HG03196 (cell line): ENCODE data around the gene SPDEF.

Experiments
- ATAC-seq: cut with Tn5 transposase; IDR thresholded peaks from one replicate; pipeline ENCODE4 v1.9.1; 2021; ENCODE audit not compliant: unreplicated experiment

Gene SPDEF

GRCh38 chr6:34546551-34547321 lies 9.4 kb downstream of the SPDEF start:
- ATAC-seq = no peak

GRCh38 chr6:34544776-34545471 lies 11.2 kb downstream of the SPDEF start:
- no peak for ATAC-seq

- no peak for ATAC-seq
Observed at GRCh38 chr6:34544052-34544604, 12.0 kb downstream of the SPDEF start.

DNA sequence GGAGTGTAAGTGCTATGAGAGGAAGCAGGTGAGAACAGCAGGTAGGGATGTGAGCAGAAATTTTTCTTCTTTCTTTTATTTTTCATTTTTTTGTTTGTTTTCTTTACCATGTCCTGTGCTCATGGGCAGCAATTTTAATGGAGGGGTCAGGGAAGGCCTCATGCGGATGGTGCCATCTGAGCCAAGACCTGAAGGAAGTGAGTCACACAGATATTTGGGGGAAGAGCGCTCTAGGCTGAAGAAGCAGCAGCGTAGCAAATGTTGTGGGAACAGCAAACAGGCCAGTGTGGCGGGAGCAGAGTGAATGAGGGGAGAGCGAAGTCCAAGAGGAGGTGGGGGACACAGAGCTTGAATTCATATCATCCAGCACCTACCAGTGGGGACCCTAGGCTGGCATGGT lies 12.7 kb downstream of the SPDEF start:
- ATAC-seq = no peak

GRCh38 chr6:34540841-34541240 lies 15.3 kb downstream of the SPDEF start:
- no peak for ATAC-seq

- ATAC-seq = no peak
Observed at GRCh38 chr6:34540222-34540621, 15.9 kb downstream of the SPDEF start.

DNA sequence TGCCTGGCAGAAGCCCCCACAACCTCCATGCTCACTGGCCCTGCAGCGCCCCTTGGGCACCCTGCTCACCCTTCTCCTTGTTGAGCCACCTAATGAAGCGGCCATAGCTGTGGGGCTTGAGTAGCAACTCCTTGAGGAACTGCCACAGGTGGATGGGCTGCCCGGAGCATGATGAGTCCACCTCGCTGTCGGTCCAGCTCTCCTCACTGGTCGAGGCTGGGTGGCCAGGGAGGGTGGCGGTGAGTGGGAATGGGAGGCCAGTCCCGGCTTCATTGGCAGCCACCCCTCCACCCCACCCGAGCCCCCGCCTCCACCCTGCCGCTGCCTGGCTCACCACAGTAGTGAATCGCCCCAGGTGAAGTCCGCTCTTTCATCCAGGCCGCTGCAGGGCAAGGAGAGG lies 16.9 kb downstream of the SPDEF start:
- no peak for ATAC-seq

DNA sequence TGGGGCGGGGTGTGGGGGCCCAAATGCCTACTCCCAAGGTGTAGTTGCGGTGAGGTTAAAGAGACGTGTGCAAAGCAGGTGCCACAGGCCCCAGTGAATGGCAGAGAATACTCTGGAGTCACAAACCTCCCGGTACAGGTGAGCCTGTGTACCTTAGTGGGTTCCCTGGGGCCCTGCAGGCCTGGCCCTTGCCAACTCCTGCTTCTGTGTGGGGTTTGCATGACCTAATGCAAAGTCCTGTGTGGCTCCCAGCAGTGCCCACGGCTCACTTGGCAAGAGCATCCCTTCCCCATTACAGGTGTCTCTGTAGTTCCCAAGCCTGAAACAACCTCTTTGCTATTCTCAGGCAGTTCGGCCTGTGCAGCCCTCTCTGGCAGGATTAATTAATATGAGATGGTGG lies 17.5 kb downstream of the SPDEF start:
- ATAC-seq = no peak

DNA sequence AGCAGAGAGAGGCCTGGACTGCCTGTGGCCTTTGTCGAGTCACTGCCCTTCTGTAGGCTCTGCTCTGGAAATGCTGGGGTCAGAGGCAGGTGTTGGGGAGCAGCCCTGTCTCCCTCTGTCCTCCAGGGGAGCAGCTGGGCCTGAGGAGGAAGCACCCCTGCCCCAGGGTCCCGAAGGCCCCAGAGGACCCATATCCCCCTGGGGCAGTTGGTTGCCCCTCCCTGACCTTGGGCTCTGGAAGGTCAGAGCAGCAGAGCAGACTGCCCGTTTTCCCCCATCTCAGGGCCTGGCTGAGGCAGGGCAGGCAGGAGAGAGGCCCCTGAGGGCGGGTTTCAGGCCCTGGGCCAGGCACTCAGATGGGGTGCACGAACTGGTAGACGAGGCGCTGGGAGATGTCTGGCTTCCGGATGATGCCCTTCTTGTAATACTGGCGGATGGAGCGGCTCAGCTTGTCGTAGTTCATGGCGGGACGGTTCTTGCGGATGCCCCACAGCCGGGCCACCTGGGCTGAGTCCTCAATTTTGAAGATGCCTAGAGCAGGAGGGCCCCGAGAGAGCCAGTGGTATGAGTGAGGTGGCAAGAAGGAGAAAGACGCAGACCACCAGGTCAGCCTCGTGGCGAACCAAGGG lies 18.1 kb downstream of the SPDEF start:
- ATAC-seq = no peak

DNA sequence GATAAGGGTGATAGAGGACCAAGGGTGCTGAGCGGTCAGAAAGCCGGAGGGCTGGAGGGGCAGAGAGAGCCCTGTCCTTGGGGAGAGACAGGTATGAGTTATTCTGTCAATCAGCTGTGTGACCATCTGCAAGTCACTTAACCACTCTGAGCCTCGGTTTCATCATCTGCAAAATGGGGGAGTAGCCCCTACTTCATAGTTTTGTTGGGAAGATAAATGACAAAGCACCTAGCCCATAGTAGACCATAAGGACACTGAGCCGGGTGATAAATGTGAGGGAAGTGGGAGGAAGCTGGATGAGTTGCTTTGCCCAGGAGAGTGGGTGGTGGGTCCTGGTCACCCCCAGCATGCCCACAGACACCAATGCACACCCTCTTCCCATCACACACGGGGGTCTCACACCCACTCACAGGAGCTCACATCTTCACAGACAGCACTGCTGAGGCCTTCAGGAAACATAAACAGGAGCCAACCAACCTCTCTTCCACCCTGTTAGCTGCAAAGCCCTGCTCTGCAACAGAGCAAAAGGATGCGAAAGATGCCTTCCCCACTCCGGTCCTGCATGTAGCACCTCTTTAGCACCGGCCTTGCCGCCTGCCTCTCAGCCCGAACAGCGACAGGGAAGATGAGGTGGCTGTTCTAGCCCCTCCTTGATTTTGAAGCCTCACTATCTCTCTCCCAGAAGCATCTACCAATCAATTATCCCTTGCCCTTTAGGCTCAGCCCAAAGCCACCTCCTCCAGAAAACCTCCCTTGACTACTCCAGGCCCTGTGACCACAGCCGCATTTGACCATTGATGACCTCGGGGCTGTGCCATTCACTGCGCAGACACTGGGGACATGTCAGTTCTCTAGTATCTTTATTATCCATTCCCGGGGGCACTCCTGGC lies 18.9 kb downstream of the SPDEF start:
- no peak for ATAC-seq

GRCh38 chr6:34536251-34536958 lies 19.7 kb downstream of the SPDEF start:
- no peak for ATAC-seq

GRCh38 chr6:34535646-34536045 lies 20.5 kb downstream of the SPDEF start:
- no peak for ATAC-seq

GRCh38 chr6:34535199-34535598 lies 20.9 kb downstream of the SPDEF start:
- ATAC-seq = no peak

DNA sequence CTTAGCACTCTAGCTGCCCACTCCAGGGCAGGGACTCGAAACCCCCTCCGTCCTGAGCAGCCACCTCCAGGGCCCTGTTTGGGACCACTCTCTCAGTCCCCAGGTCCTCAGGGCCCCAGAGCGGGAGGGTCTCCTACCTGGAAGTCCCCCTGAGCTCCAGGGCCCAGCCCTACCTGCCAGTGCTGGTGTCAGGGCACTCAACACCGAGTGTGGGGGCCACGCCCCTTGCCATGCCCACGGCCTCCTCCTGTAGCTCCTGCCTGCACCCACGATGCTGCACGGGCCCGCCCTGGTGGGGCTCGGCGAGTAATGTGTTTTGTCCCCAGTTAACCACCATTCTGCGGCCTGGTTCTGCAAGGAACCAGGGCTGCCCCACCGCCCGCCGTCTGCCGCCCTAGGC lies 21.5 kb downstream of the SPDEF start:
- no peak for ATAC-seq

GRCh38 chr6:34534146-34534545 lies 22.0 kb downstream of the SPDEF start:
- no peak for ATAC-seq

DNA sequence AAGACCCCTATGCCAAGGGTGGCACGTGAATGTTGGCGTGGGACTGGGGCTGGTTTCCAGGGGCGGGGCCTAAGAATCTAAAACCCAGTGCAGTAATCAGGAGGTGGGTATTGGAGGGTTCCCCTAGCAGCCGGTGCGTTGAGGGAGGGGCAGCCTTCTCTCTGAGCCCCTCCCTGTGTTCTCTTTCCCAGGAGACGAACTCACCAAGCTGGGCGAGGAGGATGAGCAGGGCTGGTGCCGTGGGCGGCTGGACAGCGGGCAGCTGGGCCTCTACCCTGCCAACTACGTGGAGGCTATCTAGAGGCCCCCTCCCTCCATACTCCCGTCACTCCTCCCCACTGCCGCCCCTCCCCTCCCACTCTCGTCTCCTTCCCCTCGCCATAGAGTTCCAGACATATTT lies 23.9 kb downstream of the SPDEF start:
- ATAC-seq = no peak

DNA sequence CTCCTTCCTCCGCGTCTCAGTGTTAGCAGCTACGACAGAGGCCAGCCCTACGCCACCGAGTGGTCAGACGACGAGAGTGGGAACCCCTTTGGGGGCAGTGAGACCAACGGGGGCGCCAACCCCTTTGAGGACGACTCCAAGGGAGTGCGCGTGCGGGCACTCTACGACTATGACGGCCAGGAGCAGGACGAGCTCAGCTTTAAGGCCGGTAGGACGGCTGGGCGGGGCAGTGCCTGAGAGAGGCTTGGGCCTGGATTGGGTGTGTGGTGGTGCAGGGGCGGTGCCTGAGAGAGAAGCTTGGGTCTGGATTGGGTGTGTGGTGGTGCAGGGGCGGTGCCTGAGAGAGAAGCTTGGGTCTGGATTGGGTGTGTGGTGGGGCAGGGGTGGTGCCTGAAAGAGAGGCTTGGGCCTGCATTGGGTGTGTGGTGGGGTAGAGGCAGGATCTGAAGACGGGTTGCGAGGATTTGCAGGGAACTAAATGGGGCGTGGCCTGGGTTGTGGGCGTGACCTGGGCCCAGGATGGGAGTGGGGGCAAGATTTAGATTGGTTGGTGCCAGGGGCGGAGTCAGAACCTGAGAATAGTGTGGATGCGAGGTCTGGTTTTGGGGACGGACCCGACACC lies 24.4 kb downstream of the SPDEF start:
- ATAC-seq = no peak

DNA sequence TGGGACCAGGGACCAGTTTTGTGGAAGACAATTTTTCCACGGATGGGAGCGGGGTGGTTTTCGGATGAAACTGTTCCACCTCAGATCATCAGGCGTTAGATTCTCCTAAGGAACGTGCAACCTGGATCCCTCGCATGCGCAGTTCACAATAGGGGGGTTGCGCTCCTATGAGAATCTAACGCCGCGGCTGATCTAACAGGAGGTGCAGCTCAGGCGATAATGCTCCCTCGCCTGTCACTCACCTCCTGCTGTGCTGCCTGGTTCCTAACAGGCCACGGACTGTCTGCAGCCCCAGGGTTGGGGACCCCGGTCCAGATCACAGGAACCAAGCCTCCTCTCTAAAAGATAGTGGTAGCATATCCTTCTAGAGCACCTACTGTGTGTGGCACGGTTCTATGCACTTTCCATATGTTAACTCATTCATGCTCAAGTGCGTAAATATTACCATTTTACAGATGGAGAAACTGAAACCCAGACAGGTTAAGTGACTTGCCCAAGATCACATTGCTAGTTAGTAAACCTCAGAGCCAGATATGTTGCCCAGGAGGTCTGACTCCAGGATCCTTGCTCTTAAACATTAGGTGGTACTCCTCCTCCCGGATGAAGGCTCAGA lies 25.3 kb downstream of the SPDEF start:
- ATAC-seq = no peak

DNA sequence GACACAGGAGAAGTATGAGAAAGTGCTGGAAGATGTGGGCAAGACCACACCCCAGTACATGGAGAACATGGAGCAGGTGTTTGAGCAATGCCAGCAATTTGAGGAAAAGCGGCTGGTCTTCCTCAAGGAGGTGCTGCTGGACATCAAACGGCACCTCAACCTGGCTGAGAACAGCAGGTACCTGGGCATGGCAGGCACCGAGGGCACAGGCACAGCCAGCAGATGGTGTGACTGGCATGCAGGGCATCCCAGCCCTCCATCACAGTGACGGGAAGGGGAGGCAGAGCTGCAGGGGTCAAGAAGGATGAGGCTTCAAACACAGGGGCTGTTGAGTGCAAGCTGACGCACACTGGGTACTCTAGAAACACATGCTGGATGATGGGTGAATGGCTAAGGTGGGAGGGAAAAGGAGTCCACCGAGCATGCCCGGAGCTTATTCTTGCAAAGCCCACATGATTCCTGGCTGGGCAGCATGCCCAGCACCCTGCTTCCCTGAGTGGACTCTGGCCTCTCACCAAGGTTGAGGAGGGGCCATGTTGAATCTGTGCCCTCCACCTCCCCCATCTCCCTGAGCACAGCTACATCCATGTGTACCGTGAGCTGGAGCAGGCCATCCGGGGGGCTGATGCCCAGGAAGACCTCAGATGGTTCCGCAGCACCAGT lies 26.3 kb downstream of the SPDEF start:
- ATAC-seq = no peak
